IMR-90 (cell line): ENCODE results near the gene MEGF11. TPM values are rescaled to one million over a fixed set of nuclear protein-coding genes. Genes with fewer than 3 reads are reported as not detected.
A peak's percentile ranks its signal among the peaks of the same experiment; 100 is the strongest.

Experiments
- ATAC-seq: fragments of 200-7000 bp; cut with Tn5 transposase; 2 replicates; pipeline ENCODE4 v1.9.1; 2020; ENCODE audit warnings: low read depth, mild to moderate bottlenecking, moderate library complexity
- BruUV-seq: library from RNA; stranded (reverse); fragments of 400-500 nt; replicated peaks from 2 replicates; lab custom pipeline; 2021; lab: Mats Ljungman, UMichigan
- CTCF ChIA-PET: fragments of 300-600 bp; formaldehyde crosslinking; extraction: SDS; loops from one replicate; lab custom pipeline; 2021; ENCODE audit warnings: antibody characterized with exemption; lab: Yijun Ruan, JAX
- POLR2A ChIA-PET: fragments of 300-600 bp; sonication (Branson Sonifier 250); formaldehyde crosslinking; loops from one replicate; lab custom pipeline; 2022; ENCODE audit warnings: antibody characterized with exemption; ENCODE audit not compliant: unreplicated experiment; lab: Charles Lee
- DNase-seq: peaks from one replicate; pipeline ENCODE4 v3.0.0; 2013
- H2AFZ ChIP-seq: replicated peaks from 2 replicates; pipeline ENCODE3; 2013; ENCODE audit warnings: low read length, mild to moderate bottlenecking; ENCODE audit not compliant: poor library complexity
- H2AK5ac ChIP-seq: 2 replicates; pipeline ENCODE4 v1.6.1; 2013; ENCODE audit warnings: low read depth, low read length, inconsistent platforms
- H2AK9ac ChIP-seq: replicated peaks from 2 replicates; pipeline ENCODE3; 2013; ENCODE audit warnings: mild to moderate bottlenecking, low read depth, low read length, moderate library complexity; ENCODE audit not compliant: poor library complexity
- H2BK120ac ChIP-seq: 2 replicates; pipeline ENCODE4 v1.6.1; 2013; ENCODE audit warnings: low read depth, low read length, inconsistent platforms
- H2BK15ac ChIP-seq: 3 replicates; pipeline ENCODE4 v1.6.1; 2013; ENCODE audit warnings: low read depth, low read length, inconsistent platforms
- H2BK20ac ChIP-seq: 2 replicates; pipeline ENCODE4 v1.6.1; 2013; ENCODE audit warnings: low read depth, mild to moderate bottlenecking, inconsistent platforms, low read length, moderate library complexity
- H2BK5ac ChIP-seq: 2 replicates; pipeline ENCODE4 v1.6.1; 2013; ENCODE audit warnings: mild to moderate bottlenecking, low read depth, low read length, inconsistent platforms; ENCODE audit not compliant: poor library complexity, severe bottlenecking
- H3K14ac ChIP-seq: replicated peaks from 2 replicates; pipeline ENCODE4 v1.6.1; 2013; ENCODE audit warnings: low read depth, low read length, inconsistent platforms
- H3K18ac ChIP-seq: 2 replicates; pipeline ENCODE4 v1.6.1; 2013; ENCODE audit warnings: low read depth, low read length, control low read depth
- H3K23ac ChIP-seq: 2 replicates; pipeline ENCODE4 v1.6.1; 2013; ENCODE audit warnings: low read depth, low read length, inconsistent platforms
- H3K27ac ChIP-seq: 2 replicates; pipeline ENCODE4 v1.5.1; 2013; ENCODE audit warnings: mild to moderate bottlenecking, control low read depth, low read length; ENCODE audit not compliant: insufficient read depth
- H3K27me3 ChIP-seq: 2 replicates; pipeline ENCODE4 v1.6.1; 2013; ENCODE audit warnings: low read length; ENCODE audit not compliant: control insufficient read depth, insufficient read depth
- H3K36me3 ChIP-seq: 2 replicates; pipeline ENCODE4 v1.6.1; 2013; ENCODE audit warnings: low read length, mixed read lengths; ENCODE audit not compliant: control insufficient read depth, insufficient read depth
- H3K4ac ChIP-seq: 2 replicates; pipeline ENCODE4 v1.6.1; 2013; ENCODE audit warnings: low read depth, low read length, inconsistent platforms
- H3K4me1 ChIP-seq: 2 replicates; pipeline ENCODE4 v1.6.1; 2013; ENCODE audit warnings: low read length, mixed read lengths; ENCODE audit not compliant: control insufficient read depth, insufficient read depth
- H3K4me2 ChIP-seq: 2 replicates; pipeline ENCODE4 v1.6.1; 2013; ENCODE audit warnings: low read depth, mild to moderate bottlenecking, control low read depth, low read length, moderate library complexity
- H3K4me3 ChIP-seq: 2 replicates; pipeline ENCODE4 v1.5.1; 2013; ENCODE audit warnings: low read depth, mild to moderate bottlenecking, control low read depth, low read length, moderate library complexity; ENCODE audit not compliant: insufficient read depth
- H3K56ac ChIP-seq: 2 replicates; pipeline ENCODE4 v1.6.1; 2013; ENCODE audit warnings: low read length, inconsistent platforms; ENCODE audit not compliant: insufficient read depth; ENCODE audit errors: extremely low read depth
- H3K79me1 ChIP-seq, 2 experiments: 2 replicates each; pipeline ENCODE4 v1.6.1; 2013; ENCODE audit warnings: low read length in 2 of 2, inconsistent platforms in 1 of 2, low read depth in 1 of 2
- H3K9ac ChIP-seq: 2 replicates; pipeline ENCODE4 v1.6.1; 2013; ENCODE audit warnings: low read depth, low read length, control low read depth
- H3K9me1 ChIP-seq: 2 replicates; pipeline ENCODE4 v1.6.1; 2013; ENCODE audit warnings: low read length, inconsistent platforms; ENCODE audit not compliant: insufficient read depth
- H3K9me3 ChIP-seq: 2 replicates; pipeline ENCODE4 v1.6.1; 2013; ENCODE audit warnings: low read length; ENCODE audit not compliant: control insufficient read depth, insufficient read depth
- H4K20me1 ChIP-seq: 2 replicates; pipeline ENCODE4 v1.6.1; 2013; ENCODE audit warnings: low read length, inconsistent platforms; ENCODE audit not compliant: insufficient read depth
- H4K5ac ChIP-seq: 2 replicates; pipeline ENCODE4 v1.6.1; 2013; ENCODE audit warnings: mild to moderate bottlenecking, low read depth, low read length, control low read depth
- H4K8ac ChIP-seq, 2 experiments: 2 replicates each; pipeline ENCODE4 v1.6.1; 2013; ENCODE audit warnings: low read depth in 2 of 2, low read length in 2 of 2, control low read depth in 1 of 2, inconsistent platforms in 1 of 2
- H4K91ac ChIP-seq: 2 replicates; pipeline ENCODE4 v1.6.1; 2013; ENCODE audit warnings: low read depth, low read length, inconsistent platforms; ENCODE audit not compliant: insufficient read depth
- FOS ChIP-seq: fragments of 150-350 bp; IDR thresholded peaks from 2 replicates; pipeline ENCODE4 v1.6.1; 2016; ENCODE audit warnings: low read depth, low read length
- MAFK ChIP-seq: IDR thresholded peaks from 2 replicates; pipeline ENCODE4 v1.6.1; 2012; ENCODE audit warnings: low read depth, low read length, improper control_type of control experiment
- MXI1 ChIP-seq: IDR thresholded peaks from 2 replicates; pipeline ENCODE4 v1.6.1; 2012; ENCODE audit warnings: low read depth, mild to moderate bottlenecking, low read length, moderate library complexity, borderline replicate concordance
- POLR2A ChIP-seq: IDR thresholded peaks from 2 replicates; pipeline ENCODE4 v1.6.1; 2012; ENCODE audit warnings: mild to moderate bottlenecking, low read depth, low read length
- RFX5 ChIP-seq: IDR thresholded peaks from 2 replicates; pipeline ENCODE4 v1.8.0; 2012; ENCODE audit warnings: low read depth, mild to moderate bottlenecking, low read length, moderate library complexity
- WGBS, 2 experiments: methylation state at CpG; one replicate each; pipeline versions ENCODE4 v1.1.5 to v1.1.7; 2013; ENCODE audit warnings: missing lambda C conversion rate in 2 of 2; ENCODE audit not compliant: insufficient read length in 1 of 2; ENCODE audit errors: extremely low coverage in 2 of 2; 5-methylcytosine and 5-hydroxymethylcytosine counted together
- dilution Hi-C: fragments of 300-500 bp; cut with HindIII; formaldehyde crosslinking; loops from one replicate; pipeline ENCODE4 v1.14.3; 2018; ENCODE audit warnings: low sequenced_read_pairs; ENCODE audit not compliant: unreplicated experiment
- in situ Hi-C: fragments of 300-500 bp; cut with MboI; formaldehyde crosslinking; loops from 3 replicates; pipeline ENCODE4 v1.14.3; 2019; ENCODE audit warnings: low sequenced_read_pairs, inconsistent platforms, mixed read lengths
- intact Hi-C: fragments of 100-400 bp; cut with micrococcal nuclease; formaldehyde crosslinking; loops from 2 replicates; pipeline ENCODE4 v1.10.0; 2022
- polyA plus RNA-seq, 3 experiments: library from polyadenylated mRNA; depleted of rRNA; stranded (reverse); fragments of >200 nt; gene quantifications; 2 replicates each; pipeline ENCODE4 v1.2.3, GENCODE V29; 2012; ENCODE audit warnings: low replicate concordance in 1 of 3
- total RNA-seq: library from RNA; depleted of rRNA; stranded (reverse); fragments of >200 nt; gene quantifications from 2 replicates; pipeline ENCODE4 v1.2.3, GENCODE V29; 2012
- TF ChIP-seq, protein P1 (sequence below): fragments of 150-350 bp; IDR thresholded peaks from 2 replicates; pipeline ENCODE4 v1.6.1; 2017; ENCODE audit warnings: mild to moderate bottlenecking, antibody characterized with exemption, low read length, low read depth

Gene MEGF11
- total and polyA plus RNA-seq, 2 of the 4 experiments (the other 2 are of a cell fraction), result not detected

DNA sequence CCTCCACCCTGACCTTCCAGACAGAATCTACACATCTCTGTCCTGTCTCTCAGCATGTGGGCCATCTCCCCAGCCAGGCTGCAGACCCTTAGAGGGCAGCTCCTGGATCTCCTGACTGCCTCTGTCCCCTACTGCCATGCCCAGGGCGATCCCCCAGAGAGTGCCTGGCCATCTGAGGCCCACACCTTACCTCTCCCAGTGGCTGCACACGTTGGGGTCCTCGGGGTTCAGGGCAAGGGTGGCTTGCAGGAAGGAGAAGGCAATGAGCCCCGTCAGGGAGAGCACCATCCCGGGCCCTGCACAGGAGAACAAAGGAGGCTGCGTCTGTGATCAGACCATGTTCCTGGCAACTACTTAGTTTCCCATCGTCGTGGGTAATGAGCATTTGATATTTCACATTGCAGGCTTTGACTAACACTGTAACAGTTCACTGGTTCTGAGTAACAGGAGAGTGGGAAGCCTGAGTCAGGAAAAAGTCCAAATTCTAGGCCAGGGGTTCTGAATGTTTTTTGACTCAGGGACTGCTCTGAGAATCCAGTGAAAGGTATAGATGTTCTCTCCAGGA, 125.4 kb downstream of the MEGF11 start:
- no TSS peak for BruUV-seq
- dilution Hi-C loops (no loop called here), in situ Hi-C loops (no loop called here)

More for the DNA sequence above, 125.4 kb downstream of the MEGF11 start:
- Histone ChIP-seq H3K79me1 (no peaks in the 10 kb centered on the region), H3K27ac (no peak overlapping the region), H3K4me3 (no peak overlapping the region), H3K4me2 (no peak overlapping the region), H4K8ac (no peak overlapping the region), H3K56ac (no peak overlapping the region), H2AK9ac (no peak overlapping the region), H2BK20ac (no peak overlapping the region), H3K9me3 (no peaks in the 10 kb centered on the region), H4K20me1 (no peaks in the 10 kb centered on the region), H3K27me3 (peaks cover 86% of the 10 kb centered on the region), H3K14ac (no peak overlapping the region), H3K18ac (no peak overlapping the region), H2AFZ (peak overlapping the region; percentile 38), H2BK120ac (no peak overlapping the region), H3K4ac (no peak overlapping the region), H3K23ac (no peak overlapping the region), H2BK15ac (no peak overlapping the region), H4K91ac (no peak overlapping the region), H3K36me3 (no peaks in the 10 kb centered on the region), H4K5ac (no peak overlapping the region), H3K4me1 (no peaks in the 10 kb centered on the region), H3K9me1 (no peaks in the 10 kb centered on the region), H2AK5ac (no peak overlapping the region), H3K9ac (no peak overlapping the region), H2BK5ac (no peak overlapping the region)
- POLR2A ChIA-PET, result no interaction called here
- ATAC-seq, result no peak
- CTCF ChIA-PET, result no interaction called here
- TF ChIP-seq MAFK (no peak), RFX5 (no peak), FOS (no peak), POLR2A (no peak), MXI1 (no peak)
- TF ChIP-seq, protein P1, sequence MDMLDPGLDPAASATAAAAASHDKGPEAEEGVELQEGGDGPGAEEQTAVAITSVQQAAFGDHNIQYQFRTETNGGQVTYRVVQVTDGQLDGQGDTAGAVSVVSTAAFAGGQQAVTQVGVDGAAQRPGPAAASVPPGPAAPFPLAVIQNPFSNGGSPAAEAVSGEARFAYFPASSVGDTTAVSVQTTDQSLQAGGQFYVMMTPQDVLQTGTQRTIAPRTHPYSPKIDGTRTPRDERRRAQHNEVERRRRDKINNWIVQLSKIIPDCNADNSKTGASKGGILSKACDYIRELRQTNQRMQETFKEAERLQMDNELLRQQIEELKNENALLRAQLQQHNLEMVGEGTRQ, result no peak
- intact Hi-C loops, result no loop called here
- 52% methylated on average over 3 of the region's 8 CpGs; no CpG with 5 or more reads in 1 of the 2 experiments for WGBS, 2 experiments
- no peak for DNase-seq
